ENCODE measurements around the gene STARD5. TPM values are rescaled to one million over a fixed set of nuclear protein-coding genes. Genes with fewer than 3 reads are reported as not detected.

Gene STARD5
- total RNA-seq, 1 experiment from 2014 or later = 0.41 TPM

GRCh38 chr15:81327516-81327915 is 3.6 kb upstream of the STARD5 start:
- no peak for DNase-seq

GRCh38 chr15:81326466-81327212 is 2.7 kb upstream of the STARD5 start:
- Histone ChIP-seq H3F3A (ENCODE audit: insufficient read depth, low read depth) (no peaks in the 10 kb centered on the region), H2AFZ (no peak overlapping the region), H3K27me3 (ENCODE audit: insufficient read depth, low read depth) (peaks cover 42% of the 10 kb centered on the region), H3K4me2 (no peak overlapping the region), H4K20me1 (ENCODE audit: insufficient read depth) (no peaks in the 10 kb centered on the region), H3K79me2 (ENCODE audit: low read depth) (no peaks in the 10 kb centered on the region), H3K4me1 (replicated peaks; ENCODE audit: insufficient read depth) (no peaks in the 10 kb centered on the region), H3K36me3 (ENCODE audit: low read depth) (no peaks in the 10 kb centered on the region), H3K9me2 (ENCODE audit: insufficient read depth) (no peaks in the 10 kb centered on the region), H3K4me3 (no peak overlapping the region), H3K9me3 (ENCODE audit: insufficient read depth, low read depth) (no peaks in the 10 kb centered on the region), H3K27ac (no peak overlapping the region)
- intact Hi-C loops (cut with micrococcal nuclease; ENCODE audit: unreplicated experiment) = no loop called here
- no TSS peak for BruUV-seq (replicated peaks)
- DNase-seq = no peak
- ChIA-PET CTCF (no interaction called here), POLR2A (ENCODE audit: unreplicated experiment) (no interaction called here)
- no peak for TF ChIP-seq CTCF (conservative IDR thresholded peaks at IDR 0.05)
- TF ChIP-seq EZH2 (IDR thresholded peaks at IDR 0.05; ENCODE audit: low read depth) = no peak

More at GRCh38 chr15:81327516-81327915, 3.6 kb upstream of the STARD5 start:
- POLR2A ChIA-PET (ENCODE audit: unreplicated experiment) = no interaction called here
- no peaks in the 10 kb centered on the region for H3K9me3 ChIP-seq (ENCODE audit: insufficient read depth, low read depth)
- no peak overlapping the region for H3K4me3 ChIP-seq
- H2AFZ ChIP-seq = no peak overlapping the region
- peaks cover 50% of the 10 kb centered on the region for H3K27me3 ChIP-seq (ENCODE audit: insufficient read depth, low read depth)
- TF ChIP-seq EZH2 (IDR thresholded peaks at IDR 0.05; ENCODE audit: low read depth) (no peak), CTCF (conservative IDR thresholded peaks at IDR 0.05) (no peak)
- no TSS peak for BruUV-seq (replicated peaks)
- no peaks in the 10 kb centered on the region for H4K20me1 ChIP-seq (ENCODE audit: insufficient read depth)
- no peaks in the 10 kb centered on the region for H3F3A ChIP-seq (ENCODE audit: insufficient read depth, low read depth)
- H3K36me3 ChIP-seq (ENCODE audit: low read depth) = no peaks in the 10 kb centered on the region
- no peaks in the 10 kb centered on the region for H3K9me2 ChIP-seq (ENCODE audit: insufficient read depth)
- H3K79me2 ChIP-seq (ENCODE audit: low read depth) = no peaks in the 10 kb centered on the region
- H3K4me2 ChIP-seq = no peak overlapping the region
- intact Hi-C loops (cut with micrococcal nuclease; ENCODE audit: unreplicated experiment) = no loop called here
- H3K27ac ChIP-seq = no peak overlapping the region
- no peaks in the 10 kb centered on the region for H3K4me1 ChIP-seq (replicated peaks; ENCODE audit: insufficient read depth)
- CTCF ChIA-PET = no interaction called here

GRCh38 chr15:81323559-81323943 is 390 bp downstream of the STARD5 start:
- ChIA-PET CTCF (no interaction called here), POLR2A (ENCODE audit: unreplicated experiment) (no interaction called here)
- H2AFZ ChIP-seq = no peak overlapping the region
- no peak overlapping the region for H3K4me2 ChIP-seq
- DNase-seq = no peak
- H3K9me3 ChIP-seq (ENCODE audit: insufficient read depth, low read depth) = no peaks in the 10 kb centered on the region
- BruUV-seq (replicated peaks) = TSS peak; percentile 52
- H3K79me2 ChIP-seq (ENCODE audit: low read depth) = no peaks in the 10 kb centered on the region
- TF ChIP-seq CTCF (conservative IDR thresholded peaks at IDR 0.05) = no peak
- no peak for TF ChIP-seq EZH2 (IDR thresholded peaks at IDR 0.05; ENCODE audit: low read depth)
- no peaks in the 10 kb centered on the region for H3K36me3 ChIP-seq (ENCODE audit: low read depth)
- H3K4me3 ChIP-seq = no peak overlapping the region
- no peaks in the 10 kb centered on the region for H4K20me1 ChIP-seq (ENCODE audit: insufficient read depth)
- peaks cover 36% of the 10 kb centered on the region for H3K27me3 ChIP-seq (ENCODE audit: insufficient read depth, low read depth)
- no peaks in the 10 kb centered on the region for H3K4me1 ChIP-seq (replicated peaks; ENCODE audit: insufficient read depth)
- H3K27ac ChIP-seq = no peak overlapping the region
- intact Hi-C loops (cut with micrococcal nuclease; ENCODE audit: unreplicated experiment) = no loop called here
- no peaks in the 10 kb centered on the region for H3K9me2 ChIP-seq (ENCODE audit: insufficient read depth)
- H3F3A ChIP-seq (ENCODE audit: insufficient read depth, low read depth) = no peaks in the 10 kb centered on the region

Measured in PC-9 (cell line).